SHP77 (cell line): Measurements from ENCODE around the gene HSPA12A.

ENCODE experiments used
- DNase-seq, 2 experiments: peaks; one replicate each; lab custom pipeline; 2025; lab: John Stamatoyannopoulos, UW

The HSPA12A gene

GRCh38 chr10:116629340-116629739 lies 113.0 kb downstream of the HSPA12A start:
- no peak for DNase-seq

DNA sequence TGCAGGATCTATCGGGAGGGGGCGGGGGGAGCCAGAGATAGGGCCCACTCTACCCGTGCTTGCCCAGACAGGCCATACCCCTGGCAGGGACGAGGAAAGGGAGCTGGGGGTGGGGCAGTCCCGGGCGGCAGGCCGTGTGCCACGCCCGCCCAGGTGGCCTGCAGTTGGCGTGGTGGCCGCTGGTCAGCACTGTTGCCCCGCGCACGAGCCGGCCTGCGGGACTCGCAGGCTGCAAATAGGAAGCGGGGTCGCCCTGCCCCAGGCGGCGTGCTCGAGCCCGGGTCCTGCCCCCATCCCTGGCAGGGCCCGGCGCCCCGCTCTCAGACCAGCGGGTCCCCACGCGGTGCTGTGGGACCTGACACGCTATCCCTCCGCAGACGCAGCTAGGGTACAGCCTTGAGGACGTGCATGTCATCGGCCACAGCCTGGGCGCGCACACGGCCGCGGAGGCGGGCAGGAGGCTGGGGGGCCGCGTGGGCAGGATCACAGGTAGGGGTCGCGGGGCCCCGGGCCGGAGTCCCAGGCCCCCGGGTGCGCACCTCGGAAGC lies 114.9 kb downstream of the HSPA12A start:
- DNase-seq = no peak

DNA sequence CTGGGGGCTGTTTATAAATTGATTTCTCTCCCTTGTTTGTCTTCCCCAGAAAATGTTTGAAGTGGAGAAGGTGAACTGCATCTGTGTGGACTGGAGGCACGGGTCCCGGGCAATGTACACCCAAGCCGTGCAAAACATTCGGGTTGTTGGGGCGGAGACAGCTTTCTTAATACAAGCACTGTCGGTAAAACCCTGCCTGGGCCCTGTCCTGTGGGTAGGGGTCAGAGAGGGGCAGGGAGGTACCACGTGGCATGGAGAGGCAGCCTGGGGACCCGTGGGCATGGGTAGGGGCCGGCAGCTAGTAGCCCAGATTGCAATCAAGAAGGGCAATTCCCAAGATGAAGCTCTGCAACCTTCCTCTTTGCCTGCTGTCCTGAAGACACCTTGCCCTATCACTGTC lies 115.6 kb downstream of the HSPA12A start:
- no peak for DNase-seq

- no peak for DNase-seq
These were observed 116.5 kb downstream of the HSPA12A start for GRCh38 chr10:116625845-116626244.

DNA sequence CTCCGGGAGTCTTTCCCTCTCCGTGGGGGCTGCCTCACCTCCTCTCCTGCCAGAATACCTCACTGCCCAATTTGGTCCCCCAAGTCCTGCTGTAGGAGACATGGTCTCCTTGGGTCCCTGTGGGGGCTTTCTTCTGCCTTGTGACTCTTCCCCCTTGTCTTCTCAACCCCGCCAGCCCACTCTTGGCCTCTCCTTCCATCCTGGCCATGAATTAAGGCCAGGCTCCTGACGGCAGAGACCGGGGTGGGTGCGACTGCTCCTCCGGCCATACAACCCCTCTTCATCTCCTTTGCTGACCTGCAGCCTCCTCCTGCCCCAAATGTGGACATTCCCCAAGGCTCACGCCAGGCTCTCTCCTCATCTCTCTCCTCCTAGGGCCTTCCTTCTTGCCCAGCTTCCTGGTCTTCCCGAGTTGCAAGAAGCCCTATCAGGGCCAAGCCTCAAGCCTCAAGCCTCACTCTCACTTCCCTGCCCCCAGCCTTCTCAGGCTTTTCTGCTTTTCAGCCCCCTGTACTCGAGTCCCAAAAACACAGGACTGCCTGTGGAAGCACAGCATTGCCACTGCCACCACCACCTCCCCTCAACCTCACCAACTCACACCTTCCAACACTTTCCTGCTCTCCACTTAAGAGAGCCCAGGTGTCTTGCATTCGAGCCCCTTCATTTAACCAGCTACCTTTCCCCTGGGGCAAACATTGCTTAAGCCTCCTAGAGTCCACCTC lies 120.3 kb downstream of the HSPA12A start:
- no peak for DNase-seq

- DNase-seq = no peak
These were observed 120.9 kb downstream of the HSPA12A start for GRCh38 chr10:116621476-116621875.
